ENCODE data around the gene ITPRIPL1.

ITPRIPL1 gene

DNA sequence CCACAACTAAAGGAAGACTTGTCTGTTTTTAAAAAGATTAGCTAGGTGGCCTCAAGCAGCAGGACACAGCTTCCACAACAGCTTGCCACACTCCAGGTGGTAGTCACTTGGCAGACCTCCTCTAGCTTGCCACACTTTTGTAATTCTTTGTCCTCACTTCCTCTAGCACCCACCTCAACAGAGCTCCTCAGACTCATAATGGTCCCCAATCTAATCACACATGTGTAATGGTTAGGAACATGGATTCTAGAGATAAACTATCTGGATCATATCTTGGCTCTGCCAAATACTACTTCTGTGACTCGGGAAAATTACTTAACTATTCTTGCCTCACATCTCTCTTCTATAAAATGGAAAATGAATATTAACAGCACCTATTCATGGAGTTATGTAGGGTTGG lies 23.3 kb upstream of the ITPRIPL1 start:
- no peak overlapping the region for H3K4me3 ChIP-seq (replicated peaks; ENCODE audit: low read depth, low read length)
- no peak for DNase-seq (ENCODE audit: low read depth)
- TF ChIP-seq, protein P1, sequence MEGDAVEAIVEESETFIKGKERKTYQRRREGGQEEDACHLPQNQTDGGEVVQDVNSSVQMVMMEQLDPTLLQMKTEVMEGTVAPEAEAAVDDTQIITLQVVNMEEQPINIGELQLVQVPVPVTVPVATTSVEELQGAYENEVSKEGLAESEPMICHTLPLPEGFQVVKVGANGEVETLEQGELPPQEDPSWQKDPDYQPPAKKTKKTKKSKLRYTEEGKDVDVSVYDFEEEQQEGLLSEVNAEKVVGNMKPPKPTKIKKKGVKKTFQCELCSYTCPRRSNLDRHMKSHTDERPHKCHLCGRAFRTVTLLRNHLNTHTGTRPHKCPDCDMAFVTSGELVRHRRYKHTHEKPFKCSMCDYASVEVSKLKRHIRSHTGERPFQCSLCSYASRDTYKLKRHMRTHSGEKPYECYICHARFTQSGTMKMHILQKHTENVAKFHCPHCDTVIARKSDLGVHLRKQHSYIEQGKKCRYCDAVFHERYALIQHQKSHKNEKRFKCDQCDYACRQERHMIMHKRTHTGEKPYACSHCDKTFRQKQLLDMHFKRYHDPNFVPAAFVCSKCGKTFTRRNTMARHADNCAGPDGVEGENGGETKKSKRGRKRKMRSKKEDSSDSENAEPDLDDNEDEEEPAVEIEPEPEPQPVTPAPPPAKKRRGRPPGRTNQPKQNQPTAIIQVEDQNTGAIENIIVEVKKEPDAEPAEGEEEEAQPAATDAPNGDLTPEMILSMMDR (IDR thresholded peaks at IDR 0.05; ENCODE audit: low read length, missing control alignments): no peak

DNA sequence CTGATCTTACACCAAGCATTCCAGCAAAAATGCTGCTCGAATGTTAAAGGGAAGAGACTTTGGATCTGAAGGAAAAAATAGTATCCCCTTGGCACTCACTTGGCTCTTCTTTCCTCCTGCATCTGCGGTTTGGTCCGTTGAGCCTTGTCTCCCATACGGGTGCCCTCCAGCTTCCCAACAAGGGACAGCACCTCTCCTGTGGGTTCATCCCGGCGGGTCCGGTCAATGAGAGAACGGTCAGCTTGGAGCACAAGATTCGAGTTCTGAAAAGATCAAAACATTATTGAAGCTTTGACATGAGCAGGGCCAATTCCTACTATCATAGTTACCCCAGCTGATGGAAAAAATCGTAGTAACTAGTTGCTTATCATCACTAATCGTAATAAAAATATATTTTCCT lies 20.5 kb upstream of the ITPRIPL1 start:
- H3K4me3 ChIP-seq (replicated peaks; ENCODE audit: low read depth, low read length): peak overlapping the region; percentile 100
- TF ChIP-seq, protein P1 (IDR thresholded peaks at IDR 0.05; ENCODE audit: low read length, missing control alignments): no peak
- DNase-seq (ENCODE audit: low read depth): no peak

DNA sequence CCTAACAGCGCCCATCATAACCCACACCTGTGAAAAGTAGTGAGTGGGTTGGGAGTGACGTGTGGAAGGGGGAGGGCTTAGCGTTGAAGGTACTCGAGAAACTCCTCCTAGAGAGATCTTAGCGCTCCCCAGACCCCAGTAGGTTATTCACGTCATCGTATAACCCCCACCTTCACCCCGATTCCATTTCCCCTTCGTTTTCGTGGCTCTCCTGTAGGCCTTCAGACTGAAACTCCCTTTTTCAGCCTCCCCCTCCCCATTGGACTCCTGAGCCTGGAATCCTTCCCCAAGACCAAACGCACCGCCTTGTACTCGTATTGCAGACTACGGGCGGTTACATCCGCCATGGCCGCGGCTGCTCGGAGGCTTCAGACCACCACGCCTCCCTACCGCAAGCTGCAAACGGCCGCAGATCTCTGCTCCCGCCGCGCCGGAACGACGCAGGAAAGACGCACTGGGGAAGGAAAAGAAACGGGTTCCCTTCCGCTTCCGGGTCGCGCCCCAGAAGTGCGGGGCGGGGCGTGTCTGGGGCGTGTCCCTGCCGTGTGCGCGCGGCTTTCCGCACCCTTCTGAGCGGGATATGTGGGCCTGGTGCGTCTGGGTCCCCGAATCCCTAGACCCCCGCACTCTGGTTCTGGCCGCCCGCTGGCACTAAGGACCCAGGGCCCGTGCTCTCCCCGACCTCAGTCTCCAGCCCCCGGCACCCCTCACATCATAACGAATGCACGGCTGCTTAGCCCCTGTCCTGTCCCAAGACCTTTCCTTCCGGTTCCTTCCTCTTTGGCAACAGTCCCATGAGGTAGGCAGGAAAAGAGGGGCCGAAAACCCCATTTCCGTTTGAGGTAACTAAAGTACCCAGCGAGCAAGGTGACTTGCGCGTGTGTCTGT lies 19.8 kb upstream of the ITPRIPL1 start, which contains the start of gene SNRNP200:
TSS of gene SNRNP200 (minus strand) at position 456 of the 888 bp plus-strand sequence. CDS start at position 347, 109 bp downstream.
- H3K4me3 ChIP-seq (replicated peaks; ENCODE audit: low read depth, low read length): peak within 1 kb of the TSS; percentile 100
- TF ChIP-seq, protein P1 (IDR thresholded peaks at IDR 0.05; ENCODE audit: low read length, missing control alignments): no peak
- DNase-seq (ENCODE audit: low read depth): peak; percentile 80

DNA sequence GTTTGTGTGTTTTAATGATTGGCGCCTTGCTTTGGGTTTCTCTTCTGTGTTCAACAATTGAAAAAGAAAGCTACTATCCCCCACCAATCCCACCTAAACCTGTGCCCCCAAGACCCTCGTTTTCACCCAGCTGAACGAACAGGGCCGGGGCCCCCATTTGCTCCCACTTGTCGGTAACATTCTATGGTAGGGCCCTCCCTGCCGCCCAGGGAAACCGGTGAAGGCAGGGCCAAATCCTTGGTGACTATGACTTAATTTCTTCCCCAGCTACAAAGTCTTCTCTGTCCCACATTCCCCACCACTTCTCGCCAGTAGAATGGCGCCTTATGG lies 19.2 kb upstream of the ITPRIPL1 start:
- TF ChIP-seq, protein P1 (IDR thresholded peaks at IDR 0.05; ENCODE audit: low read length, missing control alignments): no peak
- DNase-seq (ENCODE audit: low read depth): no peak
- peak overlapping the region; percentile 100 for H3K4me3 ChIP-seq (replicated peaks; ENCODE audit: low read depth, low read length)

DNA sequence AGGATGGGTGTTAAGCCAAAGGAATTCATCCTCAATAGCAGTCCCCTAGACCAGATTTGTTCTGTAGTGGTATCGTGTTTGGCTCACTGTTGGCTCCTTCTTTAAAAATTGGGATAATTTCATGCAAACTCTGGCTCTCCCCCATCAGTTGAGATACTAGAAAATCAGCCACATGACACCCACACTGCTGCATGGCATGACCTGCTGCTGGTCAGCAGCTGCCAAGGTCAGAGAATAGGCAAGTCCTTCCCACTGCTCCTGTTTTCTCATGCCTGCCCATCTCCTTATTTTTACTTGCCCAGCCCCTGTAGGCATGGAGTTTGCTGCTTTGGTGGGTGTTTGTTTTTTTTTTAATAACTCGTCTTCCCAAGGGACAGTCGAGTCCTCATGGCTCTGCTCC lies 18.7 kb upstream of the ITPRIPL1 start:
- peak overlapping the region; percentile 100 for H3K4me3 ChIP-seq (replicated peaks; ENCODE audit: low read depth, low read length)
- TF ChIP-seq, protein P1 (IDR thresholded peaks at IDR 0.05; ENCODE audit: low read length, missing control alignments): no peak
- no peak for DNase-seq (ENCODE audit: low read depth)

DNA sequence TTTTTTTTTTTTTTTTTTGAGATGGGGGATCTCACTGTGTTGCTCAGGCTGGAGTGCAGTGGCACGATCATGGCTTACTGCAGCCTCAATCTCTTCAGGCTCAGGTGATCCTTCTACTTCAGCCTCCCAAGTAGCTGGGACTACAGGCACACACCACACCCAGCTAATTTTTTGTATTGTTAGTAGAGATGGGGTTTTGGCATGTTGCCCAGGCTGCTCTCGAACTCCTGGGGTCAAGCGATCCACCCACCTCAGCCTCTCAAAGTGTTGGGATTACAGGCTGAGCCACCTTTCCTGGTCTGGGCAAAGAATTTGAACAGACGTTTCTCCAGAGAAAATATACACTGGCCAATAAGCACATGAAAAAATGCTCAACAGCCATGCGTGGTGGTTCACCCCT lies 16.9 kb upstream of the ITPRIPL1 start:
- no peak for DNase-seq (ENCODE audit: low read depth)
- TF ChIP-seq, protein P1 (IDR thresholded peaks at IDR 0.05; ENCODE audit: low read length, missing control alignments): no peak
- no peak overlapping the region for H3K4me3 ChIP-seq (replicated peaks; ENCODE audit: low read depth, low read length)

DNA sequence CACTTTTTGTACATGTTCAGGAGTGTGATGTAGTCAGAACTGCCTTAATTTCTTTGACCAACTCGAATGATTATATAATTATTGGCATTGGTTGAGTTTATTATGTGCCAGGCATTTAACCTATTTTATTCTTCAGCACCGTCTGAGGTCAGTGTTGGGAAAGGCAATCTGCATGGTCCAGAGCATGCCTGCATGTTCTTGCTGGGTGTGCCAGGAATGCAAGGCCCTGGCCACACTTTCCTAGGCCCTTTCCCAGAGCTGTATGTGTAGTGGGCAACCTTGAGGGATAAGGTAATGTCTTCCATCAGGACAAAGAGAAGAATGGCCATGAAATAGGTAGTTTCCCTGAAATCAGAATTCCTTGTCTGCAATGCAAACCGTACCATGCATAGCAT lies 10.1 kb upstream of the ITPRIPL1 start:
- H3K4me3 ChIP-seq (replicated peaks; ENCODE audit: low read depth, low read length): no peak overlapping the region
- no peak for DNase-seq (ENCODE audit: low read depth)
- TF ChIP-seq, protein P1 (IDR thresholded peaks at IDR 0.05; ENCODE audit: low read length, missing control alignments): no peak
